Right ventricle myocardium inferior (tissue), 1 donor: ENCODE measurements around the gene NEGR1. TPM values are rescaled to one million over a fixed set of nuclear protein-coding genes. Genes with fewer than 3 reads are reported as not detected.
"Not testable (repeated sequence)": the region's sequence is repeated elsewhere in the genome, so short reads cannot be mapped to it uniquely, and the experiment has no call there.

Experiments
- ATAC-seq: fragments of 200-7000 bp; cut with Tn5 transposase; one replicate; pipeline ENCODE4 v1.9.1; 2020; ENCODE audit warnings: mild to moderate bottlenecking, moderate library complexity
- DNase-seq: peaks from one replicate; pipeline ENCODE4 v3.0.0; 2021; ENCODE audit errors: missing footprints
- intact Hi-C: fragments of 100-400 bp; cut with DNase I; formaldehyde crosslinking; loops from one replicate; pipeline ENCODE4 v1.11.0; 2022
- total RNA-seq: library from RNA; stranded (reverse); fragmentation: NEBNext Ultra II Directional; extraction: Animal tissue kit (Norgen Biotek cat#: 25700); gene quantifications from one replicate; pipeline ENCODE4 v1.2.1, GENCODE V29; 2021
- donor health status: DM: no; HTN: yes; CAD: no; lungs with severe emphysema.

The NEGR1 gene
- total RNA-seq, 1 donor from 2014 or later: 15.2 TPM

- ATAC-seq: peak; percentile 44
- intact Hi-C loops: no loop called here
- DNase-seq: no peak
Measured at GRCh38 chr1:71919811-71920509, 362.4 kb downstream of the NEGR1 start.

DNA sequence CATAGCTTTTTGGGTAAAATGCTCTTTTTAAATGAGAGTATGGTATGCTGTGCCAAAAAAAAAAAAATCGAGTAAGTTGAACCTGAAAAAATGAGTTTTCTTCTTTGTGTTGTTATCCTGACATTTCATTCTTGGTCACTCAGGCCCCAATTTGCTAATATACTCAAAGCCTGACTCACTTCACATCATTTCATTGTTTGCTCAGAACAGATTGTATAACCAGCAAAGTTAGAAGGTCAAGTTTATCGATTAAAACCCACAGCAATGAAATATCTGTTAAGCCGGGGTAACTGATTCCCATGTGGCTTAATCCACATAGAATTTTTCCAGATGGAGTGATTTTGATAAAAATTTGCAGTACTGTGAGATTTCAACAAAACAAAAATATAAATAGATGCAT lies 363.7 kb downstream of the NEGR1 start:
- intact Hi-C loops: no loop called here
- ATAC-seq (no peak), DNase-seq (no peak)

- intact Hi-C loops: no loop called here
- no peak for ATAC-seq
- no peak for DNase-seq
Measured at GRCh38 chr1:71916894-71917293, 365.4 kb downstream of the NEGR1 start.

GRCh38 chr1:71914626-71915025 lies 367.7 kb downstream of the NEGR1 start:
- intact Hi-C loops: no loop called here
- DNase-seq (no peak), ATAC-seq (no peak)

GRCh38 chr1:71908871-71909390 lies 373.4 kb downstream of the NEGR1 start:
- intact Hi-C loops: no loop called here
- ATAC-seq (no peak), DNase-seq (no peak)

- ATAC-seq: peak; percentile 57
Measured at GRCh38 chr1:71908303-71908702, 374.0 kb downstream of the NEGR1 start.

DNA sequence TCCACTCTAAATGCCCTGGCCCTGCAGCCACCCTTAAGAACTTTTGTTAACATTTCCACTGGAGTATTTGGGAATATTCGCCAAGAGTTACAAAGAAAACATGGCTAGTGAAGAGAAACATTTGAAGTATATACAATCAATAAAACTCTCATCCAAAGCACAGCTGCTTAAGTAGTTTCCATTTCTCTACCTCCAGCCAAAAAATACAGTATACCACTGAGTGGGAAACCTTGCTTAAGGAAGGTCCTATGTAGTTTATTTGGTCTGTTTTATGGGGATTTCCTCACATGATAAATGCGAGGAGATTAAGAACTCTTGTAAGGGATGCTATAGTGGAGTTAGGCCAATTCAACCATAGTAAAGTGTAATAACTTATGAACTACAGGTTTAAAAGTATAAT lies 382.5 kb downstream of the NEGR1 start:
- intact Hi-C loops: no loop called here
- ATAC-seq: no peak
- DNase-seq: no peak

More at GRCh38 chr1:71908303-71908702, 374.0 kb downstream of the NEGR1 start:
- intact Hi-C loops: no loop called here
- no peak for DNase-seq

DNA sequence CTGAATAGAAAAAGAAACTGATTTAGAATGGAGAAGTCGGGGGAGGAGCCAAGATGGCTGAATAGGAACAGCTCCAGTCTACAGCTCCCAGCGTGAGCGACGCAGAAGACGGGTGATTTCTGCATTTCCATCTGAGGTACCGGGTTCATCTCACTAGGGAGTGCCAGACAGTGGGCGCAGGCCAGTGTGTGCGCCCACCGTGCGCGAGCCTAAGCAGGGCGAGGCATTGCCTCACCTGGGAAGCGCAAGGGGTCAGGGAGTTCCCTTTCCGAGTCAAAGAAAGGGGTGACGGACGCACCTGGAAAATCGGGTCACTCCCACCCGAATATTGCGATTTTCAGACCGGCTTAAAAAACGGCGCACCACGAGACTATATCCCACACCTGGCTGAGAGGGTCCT lies 394.2 kb downstream of the NEGR1 start:
- ATAC-seq, intact Hi-C loops, DNase-seq: not testable (repeated sequence)

DNA sequence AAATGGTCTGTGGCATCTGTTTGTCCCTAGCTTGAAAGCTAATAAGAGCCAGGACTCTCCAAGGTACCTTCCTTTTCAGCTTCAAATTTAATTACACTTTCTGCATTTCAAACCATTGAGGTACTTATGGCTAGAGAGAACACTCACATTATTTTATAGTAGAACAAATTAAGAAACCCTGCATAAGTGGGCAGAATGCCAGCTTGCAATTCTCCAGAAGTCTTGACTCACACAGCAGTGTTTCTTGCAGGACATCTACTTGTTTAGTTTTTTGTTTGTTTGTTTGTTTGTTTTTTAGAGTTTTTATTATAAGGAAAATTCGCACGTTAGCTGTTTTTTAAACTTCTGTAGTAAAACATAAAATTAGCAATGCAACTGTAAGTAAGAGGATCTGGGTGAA lies 397.2 kb downstream of the NEGR1 start:
- no peak for DNase-seq
- ATAC-seq: no peak
- intact Hi-C loops: no loop called here

DNA sequence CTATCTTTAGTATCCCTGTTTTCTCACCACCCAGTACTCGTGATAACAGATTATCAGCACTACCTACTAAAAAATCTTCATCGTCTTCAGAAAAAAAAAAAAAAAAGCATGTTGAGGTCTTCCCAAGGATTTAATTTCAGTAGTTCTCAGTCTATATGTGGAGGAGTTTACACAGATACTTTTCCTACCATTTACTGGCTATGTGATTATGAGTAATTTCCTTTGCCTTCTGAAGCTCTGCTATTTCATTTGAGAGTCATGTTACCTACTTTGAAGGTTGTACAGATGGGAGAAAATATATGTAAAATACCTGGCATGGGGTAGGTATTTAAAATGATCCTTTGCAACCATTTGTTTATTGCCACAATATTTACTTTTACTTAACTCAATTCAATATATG lies 399.7 kb downstream of the NEGR1 start:
- DNase-seq: no peak
- intact Hi-C loops: no loop called here
- no peak for ATAC-seq

DNA sequence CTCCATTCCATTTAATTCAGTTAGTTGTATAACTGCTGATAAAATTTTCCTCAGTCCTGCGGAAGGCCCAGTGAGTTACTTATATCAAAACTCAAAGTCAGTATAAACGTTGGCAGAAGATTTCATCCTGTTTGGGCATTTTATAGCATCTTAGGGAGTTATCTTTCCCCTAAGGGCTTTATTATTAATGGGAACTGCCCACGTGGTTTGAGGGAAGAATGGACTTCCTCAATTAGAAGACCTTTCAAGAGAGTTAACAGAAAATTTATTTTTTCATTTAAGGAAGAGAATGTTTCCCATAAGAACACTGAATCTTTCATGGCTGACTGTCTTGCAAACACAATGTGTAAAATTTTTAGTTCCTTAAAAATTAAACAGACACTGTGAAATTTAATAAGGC lies 400.1 kb downstream of the NEGR1 start:
- no peak for ATAC-seq
- intact Hi-C loops: no loop called here
- DNase-seq: no peak

- ATAC-seq: no peak
- no peak for DNase-seq
- intact Hi-C loops: no loop called here
Measured at GRCh38 chr1:71881611-71882010, 400.7 kb downstream of the NEGR1 start.

DNA sequence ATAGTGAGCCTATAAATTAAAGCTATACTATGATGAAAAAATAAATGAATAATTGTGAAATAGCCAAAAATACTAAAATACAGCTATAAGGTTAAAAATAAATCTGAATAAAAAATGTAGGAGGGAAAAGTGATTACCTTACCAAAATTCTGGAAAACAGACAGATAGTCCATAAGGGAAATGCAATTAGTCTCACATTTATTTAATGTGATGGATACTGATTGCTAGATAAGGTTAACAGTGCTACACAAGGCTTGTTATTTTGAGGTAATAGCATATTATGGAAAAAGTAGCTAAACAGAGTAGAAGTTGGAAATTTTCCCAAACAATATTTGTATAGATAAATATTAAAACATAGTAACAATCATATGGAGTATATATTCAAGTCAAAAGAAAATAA lies 413.0 kb downstream of the NEGR1 start:
- intact Hi-C loops: no loop called here
- DNase-seq (no peak), ATAC-seq (no peak)

DNA sequence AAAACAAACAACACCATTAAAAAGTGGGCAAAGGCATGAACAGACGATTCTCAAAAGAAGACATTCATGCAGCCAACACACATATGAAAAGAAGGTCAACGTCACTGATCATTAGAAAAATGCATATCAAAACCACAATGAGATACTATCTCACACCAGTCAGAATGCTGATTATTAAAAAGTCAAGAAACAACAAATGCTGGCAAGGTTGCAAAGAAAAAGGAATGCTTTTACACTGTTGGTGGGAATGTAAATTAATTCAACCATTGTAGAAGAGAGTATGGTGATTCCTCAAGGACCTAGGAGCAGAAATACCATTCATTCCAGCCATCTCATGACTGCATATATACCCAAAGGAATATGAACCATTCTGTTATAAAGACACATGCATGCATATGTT lies 419.6 kb downstream of the NEGR1 start:
- intact Hi-C loops: no loop called here
- ATAC-seq: no peak
- DNase-seq: no peak

GRCh38 chr1:71861022-71861421 lies 421.3 kb downstream of the NEGR1 start:
- intact Hi-C loops: no loop called here
- ATAC-seq: no peak
- DNase-seq: no peak

- ATAC-seq (no peak), DNase-seq (no peak)
- intact Hi-C loops: loop anchor here (10.0 kb wide), 2 partner anchors 245 to 425 kb away; partner anchors contain the start of gene NEGR1
Measured at GRCh38 chr1:71859806-71860205, 422.5 kb downstream of the NEGR1 start.

DNA sequence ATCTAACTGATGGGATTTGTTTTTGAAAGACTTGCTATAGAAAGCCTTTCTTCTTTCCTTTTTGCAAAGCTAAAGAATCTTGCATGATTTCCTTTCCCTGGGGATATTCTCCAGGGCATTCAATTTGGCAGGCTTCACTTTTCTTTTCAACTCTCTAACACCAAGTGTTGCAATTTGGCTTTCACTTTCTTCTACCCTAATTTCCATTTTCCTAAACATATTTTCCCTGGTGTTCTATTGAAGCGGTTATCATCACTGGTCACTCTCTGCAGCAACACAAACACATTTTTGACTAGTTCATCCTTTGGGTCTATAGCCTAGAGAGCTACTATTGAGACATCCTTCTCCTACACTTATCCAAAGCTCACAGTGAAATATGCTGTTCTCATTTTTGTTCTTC lies 424.5 kb downstream of the NEGR1 start:
- intact Hi-C loops: loop anchor here (10.0 kb wide), 2 partner anchors 247 to 427 kb away; partner anchors contain the start of gene NEGR1
- ATAC-seq: peak; percentile 87

GRCh38 chr1:71853360-71853759 lies 429.0 kb downstream of the NEGR1 start:
- intact Hi-C loops: loop anchor here (10.0 kb wide), 2 partner anchors 251 to 431 kb away; partner anchors contain the start of gene NEGR1
- no peak for DNase-seq
- no peak for ATAC-seq

More for the DNA sequence above, 424.5 kb downstream of the NEGR1 start:
- no peak for DNase-seq

DNA sequence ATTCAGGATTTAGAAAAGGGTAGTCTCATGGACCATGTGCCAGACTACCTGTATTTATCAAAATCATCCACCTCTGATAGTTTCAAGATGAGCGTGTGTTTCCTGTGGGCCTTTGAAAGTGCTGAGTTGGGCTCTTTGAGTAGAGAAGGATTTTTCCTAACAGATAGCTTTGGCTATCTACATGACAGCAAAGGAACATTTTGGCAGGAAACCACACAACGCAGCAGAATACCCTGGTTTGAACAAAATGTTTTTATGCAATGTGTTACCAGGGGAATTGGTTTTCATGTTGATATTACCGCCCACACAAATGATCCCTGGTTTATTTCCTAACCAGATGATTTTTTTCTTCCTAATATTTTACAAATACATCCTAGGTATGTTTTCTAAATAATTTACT lies 431.4 kb downstream of the NEGR1 start:
- intact Hi-C loops: loop anchor here (10.0 kb wide), 2 partner anchors 254 to 434 kb away; partner anchors contain the start of gene NEGR1
- DNase-seq (no peak), ATAC-seq (peak; percentile 90)

GRCh38 chr1:71850515-71850914 lies 431.8 kb downstream of the NEGR1 start:
- intact Hi-C loops: loop anchor here (10.0 kb wide), 2 partner anchors 254 to 434 kb away; partner anchors contain the start of gene NEGR1
- ATAC-seq (peak; percentile 38), DNase-seq (no peak)
